Panc1 (cell line): ENCODE data around the gene MLST8. TPM values are rescaled to one million over a fixed set of nuclear protein-coding genes. Genes with fewer than 3 reads are reported as not detected.

Source experiments
- ATAC-seq: fragments of 200-7000 bp; cut with Tn5 transposase; 2 replicates; pipeline ENCODE4 v1.9.1; 2020; ENCODE audit warnings: mild to moderate bottlenecking, moderate library complexity
- BruUV-seq: library from RNA; stranded (reverse); fragments of 400-500 nt; replicated peaks from 2 replicates; lab custom pipeline; 2021; lab: Mats Ljungman, UMichigan
- CTCF ChIA-PET: fragments of 300-600 bp; sonication (Branson Sonifier 250); formaldehyde crosslinking; loops from one replicate; lab custom pipeline; 2022; ENCODE audit warnings: antibody characterized with exemption; lab: Charles Lee
- POLR2A ChIA-PET: fragments of 300-600 bp; sonication (Branson Sonifier 250); formaldehyde crosslinking; loops from one replicate; lab custom pipeline; 2022; ENCODE audit warnings: antibody characterized with exemption; lab: Charles Lee
- DNase-seq: peaks from one replicate; pipeline ENCODE4 v3.0.0-alpha.2; 2010; ENCODE audit warnings: low read depth, low spot score
- H3K27ac ChIP-seq: 2 replicates; pipeline ENCODE4 v1.5.1; 2011; ENCODE audit warnings: mild to moderate bottlenecking, low read length, inconsistent platforms
- H3K27me3 ChIP-seq: fragments of 200-500 bp; sonication (Bioruptor generic); 2 replicates; pipeline ENCODE4 v1.6.0; 2014; ENCODE audit warnings: low read length, inconsistent platforms; ENCODE audit not compliant: control insufficient read depth, insufficient read depth
- H3K36me3 ChIP-seq: fragments of 200-500 bp; sonication (Bioruptor generic); 2 replicates; pipeline ENCODE4 v1.5.1; 2014; ENCODE audit warnings: inconsistent platforms, mild to moderate bottlenecking, low read length, moderate library complexity; ENCODE audit not compliant: control insufficient read depth, insufficient read depth
- H3K4me1 ChIP-seq: 2 replicates; pipeline ENCODE4 v1.5.1; 2011; ENCODE audit warnings: inconsistent platforms, mild to moderate bottlenecking, low read length, moderate library complexity; ENCODE audit not compliant: control insufficient read depth, insufficient read depth
- H3K4me3 ChIP-seq, 2 experiments: 2 replicates each; pipeline ENCODE4 v1.5.1; 2011 to 2012; ENCODE audit warnings: low read depth in 2 of 2, low read length in 2 of 2, mild to moderate bottlenecking in 2 of 2, inconsistent platforms in 1 of 2, moderate library complexity in 1 of 2
- H3K9me3 ChIP-seq: fragments of 200-500 bp; sonication (Bioruptor generic); 2 replicates; pipeline ENCODE4 v1.5.1; 2014; ENCODE audit warnings: low read depth, mild to moderate bottlenecking, inconsistent platforms, low read length, moderate library complexity; ENCODE audit not compliant: control insufficient read depth, insufficient read depth
- POLR2AphosphoS5 ChIP-seq: IDR thresholded peaks from 2 replicates; pipeline ENCODE4 v1.6.1; 2012; ENCODE audit warnings: mild to moderate bottlenecking, low read depth, low read length, moderate library complexity
- SIN3A ChIP-seq: IDR thresholded peaks from 2 replicates; pipeline ENCODE4 v1.6.1; 2012; ENCODE audit warnings: low read depth, mild to moderate bottlenecking, low read length, moderate library complexity, borderline replicate concordance; ENCODE audit not compliant: insufficient read depth
- TCF7L2 ChIP-seq: IDR thresholded peaks from 2 replicates; pipeline ENCODE4 v1.6.1; 2011; ENCODE audit warnings: mild to moderate bottlenecking, low read depth, low read length, inconsistent platforms
- in situ Hi-C: cut with HindIII; loops from 2 replicates; pipeline ENCODE4 v1.10.0; 2016; ENCODE audit warnings: low sequenced_read_pairs, low pct_unique_long_range_greater_than_20kb
- intact Hi-C: fragments of 100-400 bp; cut with micrococcal nuclease; formaldehyde crosslinking; loops from one replicate; pipeline ENCODE4 v1.10.0; 2022; ENCODE audit not compliant: unreplicated experiment
- total RNA-seq: library from RNA; stranded (reverse); gene quantifications from one replicate; pipeline ENCODE4 v1.2.1, GENCODE V29; 2021; ENCODE audit not compliant: unreplicated experiment
- TF ChIP-seq, protein P1 (sequence below), 2 experiments: IDR thresholded peaks; 2 replicates each; pipeline ENCODE4 v1.6.1; 2011 to 2012; ENCODE audit warnings: low read depth in 2 of 2, control low read depth in 1 of 2, low read length in 1 of 2, mild to moderate bottlenecking in 1 of 2, moderate library complexity in 1 of 2; ENCODE audit not compliant: insufficient read depth in 1 of 2
- TF ChIP-seq, protein P2 (sequence below): fragments of 450-650 bp; IDR thresholded peaks from 2 replicates; pipeline ENCODE4 v1.5.1; 2017; ENCODE audit warnings: mild to moderate bottlenecking

The MLST8 gene
- total RNA-seq, 1 experiment from 2014 or later, result 91.1 TPM

DNA sequence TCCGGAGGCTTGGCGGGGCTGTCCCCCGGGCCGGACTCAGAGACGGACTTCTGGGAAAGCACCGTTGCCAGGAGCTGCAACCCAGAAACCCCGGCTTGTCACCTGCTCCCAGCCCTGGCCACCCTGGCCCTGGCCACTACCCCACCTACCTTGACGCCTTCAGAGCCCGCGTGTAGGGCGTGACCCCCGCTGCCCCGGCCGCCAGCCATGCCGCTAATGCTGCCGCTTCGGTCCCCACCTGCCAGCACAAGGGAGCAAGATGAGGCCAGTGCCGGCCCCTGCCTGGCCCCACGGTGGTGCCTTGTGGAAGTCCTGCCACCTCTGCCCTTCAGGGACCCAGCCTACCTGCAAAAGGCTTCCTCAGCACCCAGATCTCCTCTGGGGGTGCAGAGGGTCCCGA lies 20.3 kb upstream of the MLST8 start:
- no peak overlapping the region for H3K4me3 ChIP-seq
- in situ Hi-C loops (no loop called here), intact Hi-C loops (no loop called here)
- BruUV-seq, result no TSS peak
- TF ChIP-seq, protein P1, sequence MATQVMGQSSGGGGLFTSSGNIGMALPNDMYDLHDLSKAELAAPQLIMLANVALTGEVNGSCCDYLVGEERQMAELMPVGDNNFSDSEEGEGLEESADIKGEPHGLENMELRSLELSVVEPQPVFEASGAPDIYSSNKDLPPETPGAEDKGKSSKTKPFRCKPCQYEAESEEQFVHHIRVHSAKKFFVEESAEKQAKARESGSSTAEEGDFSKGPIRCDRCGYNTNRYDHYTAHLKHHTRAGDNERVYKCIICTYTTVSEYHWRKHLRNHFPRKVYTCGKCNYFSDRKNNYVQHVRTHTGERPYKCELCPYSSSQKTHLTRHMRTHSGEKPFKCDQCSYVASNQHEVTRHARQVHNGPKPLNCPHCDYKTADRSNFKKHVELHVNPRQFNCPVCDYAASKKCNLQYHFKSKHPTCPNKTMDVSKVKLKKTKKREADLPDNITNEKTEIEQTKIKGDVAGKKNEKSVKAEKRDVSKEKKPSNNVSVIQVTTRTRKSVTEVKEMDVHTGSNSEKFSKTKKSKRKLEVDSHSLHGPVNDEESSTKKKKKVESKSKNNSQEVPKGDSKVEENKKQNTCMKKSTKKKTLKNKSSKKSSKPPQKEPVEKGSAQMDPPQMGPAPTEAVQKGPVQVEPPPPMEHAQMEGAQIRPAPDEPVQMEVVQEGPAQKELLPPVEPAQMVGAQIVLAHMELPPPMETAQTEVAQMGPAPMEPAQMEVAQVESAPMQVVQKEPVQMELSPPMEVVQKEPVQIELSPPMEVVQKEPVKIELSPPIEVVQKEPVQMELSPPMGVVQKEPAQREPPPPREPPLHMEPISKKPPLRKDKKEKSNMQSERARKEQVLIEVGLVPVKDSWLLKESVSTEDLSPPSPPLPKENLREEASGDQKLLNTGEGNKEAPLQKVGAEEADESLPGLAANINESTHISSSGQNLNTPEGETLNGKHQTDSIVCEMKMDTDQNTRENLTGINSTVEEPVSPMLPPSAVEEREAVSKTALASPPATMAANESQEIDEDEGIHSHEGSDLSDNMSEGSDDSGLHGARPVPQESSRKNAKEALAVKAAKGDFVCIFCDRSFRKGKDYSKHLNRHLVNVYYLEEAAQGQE (IDR thresholded peaks at IDR 0.05; ENCODE audit: insufficient read depth in 1 of 2, low read depth in 2 of 2, low read length in 1 of 2), result no peak
- TF ChIP-seq SIN3A (no peak), TCF7L2 (no peak), POLR2AphosphoS5 (no peak)
- TF ChIP-seq, protein P2, sequence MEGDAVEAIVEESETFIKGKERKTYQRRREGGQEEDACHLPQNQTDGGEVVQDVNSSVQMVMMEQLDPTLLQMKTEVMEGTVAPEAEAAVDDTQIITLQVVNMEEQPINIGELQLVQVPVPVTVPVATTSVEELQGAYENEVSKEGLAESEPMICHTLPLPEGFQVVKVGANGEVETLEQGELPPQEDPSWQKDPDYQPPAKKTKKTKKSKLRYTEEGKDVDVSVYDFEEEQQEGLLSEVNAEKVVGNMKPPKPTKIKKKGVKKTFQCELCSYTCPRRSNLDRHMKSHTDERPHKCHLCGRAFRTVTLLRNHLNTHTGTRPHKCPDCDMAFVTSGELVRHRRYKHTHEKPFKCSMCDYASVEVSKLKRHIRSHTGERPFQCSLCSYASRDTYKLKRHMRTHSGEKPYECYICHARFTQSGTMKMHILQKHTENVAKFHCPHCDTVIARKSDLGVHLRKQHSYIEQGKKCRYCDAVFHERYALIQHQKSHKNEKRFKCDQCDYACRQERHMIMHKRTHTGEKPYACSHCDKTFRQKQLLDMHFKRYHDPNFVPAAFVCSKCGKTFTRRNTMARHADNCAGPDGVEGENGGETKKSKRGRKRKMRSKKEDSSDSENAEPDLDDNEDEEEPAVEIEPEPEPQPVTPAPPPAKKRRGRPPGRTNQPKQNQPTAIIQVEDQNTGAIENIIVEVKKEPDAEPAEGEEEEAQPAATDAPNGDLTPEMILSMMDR, result no peak
- no peak overlapping the region for H3K27ac ChIP-seq
- no peaks in the 10 kb centered on the region for H3K9me3 ChIP-seq
- ChIA-PET CTCF (no interaction called here), POLR2A (no interaction called here)
- H3K4me1 ChIP-seq, result 0 out of 2 replicates have a peak, but pooled peaks cover under 1% of the 10 kb centered on the region
- no peaks in the 10 kb centered on the region for H3K27me3 ChIP-seq
- ATAC-seq, result no peak
- no peak for DNase-seq
- no peaks in the 10 kb centered on the region for H3K36me3 ChIP-seq

DNA sequence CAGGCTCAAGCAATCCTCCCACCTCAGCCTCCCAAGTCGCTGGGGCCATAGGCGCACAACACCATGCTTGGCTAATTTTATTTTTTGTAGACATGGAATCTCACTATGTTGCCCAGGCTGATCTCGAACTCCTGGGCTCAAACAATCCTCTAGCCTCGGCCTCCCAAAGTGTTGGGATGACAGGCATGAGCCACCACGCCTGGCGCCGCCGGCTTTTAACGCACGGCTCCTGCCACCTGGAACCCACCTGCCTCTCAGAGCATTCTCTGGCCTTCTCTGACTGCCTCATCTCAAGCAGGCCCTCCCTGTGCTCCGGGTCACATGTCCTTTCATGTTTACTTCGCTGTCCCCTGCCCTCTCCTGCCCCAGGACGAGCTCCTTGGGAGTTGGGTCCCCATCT lies 19.2 kb upstream of the MLST8 start:
- intact Hi-C loops, result no loop called here
- in situ Hi-C loops, result no loop called here
- no peak for ATAC-seq
- Histone ChIP-seq H3K4me3 (no peak overlapping the region), H3K4me1 (0 out of 2 replicates have a peak, but pooled peaks cover 5% of the 10 kb centered on the region), H3K27me3 (no peaks in the 10 kb centered on the region), H3K27ac (no peak overlapping the region), H3K36me3 (no peaks in the 10 kb centered on the region), H3K9me3 (no peaks in the 10 kb centered on the region)
- ChIA-PET POLR2A (no interaction called here), CTCF (no interaction called here)
- DNase-seq, result no peak
- BruUV-seq, result no TSS peak
- TF ChIP-seq SIN3A (no peak), POLR2AphosphoS5 (no peak), TCF7L2 (no peak)
- TF ChIP-seq, protein P1 (IDR thresholded peaks at IDR 0.05; ENCODE audit: insufficient read depth in 1 of 2, low read depth in 2 of 2, low read length in 1 of 2), result no peak
- TF ChIP-seq, protein P2, result no peak
